Measurements from ENCODE around the gene MPRIP. TPM values are rescaled to one million over a fixed set of nuclear protein-coding genes. Genes with fewer than 3 reads are reported as not detected.
"Not testable (repeated sequence)": the region's sequence is repeated elsewhere in the genome, so short reads cannot be mapped to it uniquely, and the experiment has no call there.

Gene MPRIP
- total RNA-seq, 1 donor from 2014 or later: 224 TPM

DNA sequence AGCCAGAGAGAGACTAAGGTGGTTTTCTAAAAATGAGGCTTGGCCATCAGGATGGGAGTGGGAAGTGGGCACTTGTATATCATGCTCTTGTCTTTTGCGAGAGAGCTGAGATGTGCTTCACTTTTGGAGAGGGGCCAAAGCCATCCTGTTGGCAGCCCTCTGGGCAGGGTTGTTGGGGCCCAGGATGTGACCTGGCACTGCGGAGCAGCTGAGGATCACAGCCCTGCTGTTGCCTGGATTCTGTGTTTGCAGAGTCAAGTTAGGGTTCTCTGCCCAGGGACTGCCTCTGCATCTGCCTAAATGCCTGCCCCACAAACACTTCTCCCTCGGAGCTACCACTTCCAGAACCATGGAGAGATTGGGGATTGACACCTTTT is 92.7 kb downstream of the MPRIP start:
- H3K36me3 Mint-ChIP-seq: peaks cover 7% of the 10 kb centered on the region
- H3K4me1 Mint-ChIP-seq: no peaks in the 10 kb centered on the region
- no peaks in the 10 kb centered on the region for H3K9me3 Mint-ChIP-seq
- no peak for DNase-seq (ENCODE audit: low spot score in 2 of 2, unreplicated experiment in 2 of 2)
- TF ChIP-seq, protein P1, sequence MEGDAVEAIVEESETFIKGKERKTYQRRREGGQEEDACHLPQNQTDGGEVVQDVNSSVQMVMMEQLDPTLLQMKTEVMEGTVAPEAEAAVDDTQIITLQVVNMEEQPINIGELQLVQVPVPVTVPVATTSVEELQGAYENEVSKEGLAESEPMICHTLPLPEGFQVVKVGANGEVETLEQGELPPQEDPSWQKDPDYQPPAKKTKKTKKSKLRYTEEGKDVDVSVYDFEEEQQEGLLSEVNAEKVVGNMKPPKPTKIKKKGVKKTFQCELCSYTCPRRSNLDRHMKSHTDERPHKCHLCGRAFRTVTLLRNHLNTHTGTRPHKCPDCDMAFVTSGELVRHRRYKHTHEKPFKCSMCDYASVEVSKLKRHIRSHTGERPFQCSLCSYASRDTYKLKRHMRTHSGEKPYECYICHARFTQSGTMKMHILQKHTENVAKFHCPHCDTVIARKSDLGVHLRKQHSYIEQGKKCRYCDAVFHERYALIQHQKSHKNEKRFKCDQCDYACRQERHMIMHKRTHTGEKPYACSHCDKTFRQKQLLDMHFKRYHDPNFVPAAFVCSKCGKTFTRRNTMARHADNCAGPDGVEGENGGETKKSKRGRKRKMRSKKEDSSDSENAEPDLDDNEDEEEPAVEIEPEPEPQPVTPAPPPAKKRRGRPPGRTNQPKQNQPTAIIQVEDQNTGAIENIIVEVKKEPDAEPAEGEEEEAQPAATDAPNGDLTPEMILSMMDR (IDR thresholded peaks at IDR 0.05; ENCODE audit: unreplicated experiment): no peak
- H3K27me3 Mint-ChIP-seq (ENCODE audit: low read depth): no peaks in the 10 kb centered on the region
- no peak overlapping the region for H3K4me3 Mint-ChIP-seq
- H3K27ac Mint-ChIP-seq: no peak overlapping the region

DNA sequence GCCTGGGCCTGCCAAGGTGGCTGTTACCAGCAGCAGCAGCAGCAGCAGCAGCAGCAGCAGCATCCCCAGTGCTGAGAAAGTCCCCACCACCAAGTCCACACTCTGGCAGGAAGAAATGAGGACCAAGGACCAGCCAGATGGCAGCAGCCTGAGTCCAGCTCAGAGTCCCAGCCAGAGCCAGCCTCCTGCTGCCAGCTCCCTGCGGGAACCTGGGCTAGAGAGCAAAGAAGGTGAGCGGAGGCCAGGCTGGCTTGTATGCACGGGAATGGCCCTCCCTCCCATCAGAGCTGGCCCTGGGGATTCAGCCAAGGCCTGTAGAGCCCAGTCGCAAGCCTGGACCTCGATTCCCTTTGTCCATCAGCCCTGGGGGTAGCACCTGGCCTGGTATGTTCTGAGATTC is 94.0 kb downstream of the MPRIP start:
- H3K4me3 Mint-ChIP-seq; H3K27me3 Mint-ChIP-seq (ENCODE audit: low read depth): not testable (repeated sequence)

DNA sequence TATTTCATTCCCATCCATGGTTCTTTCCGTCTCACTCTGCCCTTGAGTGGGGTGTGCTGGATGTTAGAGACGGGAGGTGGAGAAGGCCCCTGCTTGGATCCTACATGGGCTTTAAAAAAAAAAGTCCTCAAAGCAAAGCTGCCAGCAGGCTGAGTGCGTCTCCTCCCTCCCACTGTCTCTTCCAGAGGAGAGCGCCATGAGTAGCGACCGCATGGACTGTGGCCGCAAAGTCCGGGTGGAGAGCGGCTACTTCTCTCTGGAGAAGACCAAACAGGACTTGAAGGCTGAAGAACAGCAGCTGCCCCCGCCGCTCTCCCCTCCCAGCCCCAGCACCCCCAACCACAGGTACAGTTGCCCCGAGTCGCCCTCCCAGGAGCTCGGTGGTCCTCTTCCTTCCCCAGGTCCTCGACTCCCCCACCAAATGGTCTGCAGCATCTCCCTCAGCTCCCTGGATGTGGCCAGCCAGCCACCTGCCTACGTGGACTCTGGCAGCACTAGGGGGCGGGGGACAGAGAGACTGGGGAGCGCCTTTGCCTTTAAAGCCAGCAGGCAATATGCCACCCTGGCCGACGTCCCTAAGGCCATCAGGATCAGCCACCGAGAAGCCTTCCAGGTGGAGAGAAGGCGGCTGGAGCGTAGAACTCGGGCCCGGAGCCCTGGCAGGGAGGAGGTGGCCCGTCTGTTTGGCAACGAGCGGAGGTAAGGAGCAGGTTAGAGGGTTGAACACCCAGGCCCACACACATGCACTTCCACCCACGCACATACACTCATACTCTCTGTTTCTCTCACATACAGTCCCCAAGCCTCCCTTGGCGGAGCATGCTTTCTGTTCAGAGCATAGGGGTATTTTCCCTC is 95.7 kb downstream of the MPRIP start:
- no peaks in the 10 kb centered on the region for H3K9me3 Mint-ChIP-seq
- no peak for DNase-seq (ENCODE audit: low spot score in 2 of 2, unreplicated experiment in 2 of 2)
- peaks cover 14% of the 10 kb centered on the region for H3K36me3 Mint-ChIP-seq
- H3K4me1 Mint-ChIP-seq: no peaks in the 10 kb centered on the region
- H3K27me3 Mint-ChIP-seq (ENCODE audit: low read depth): no peaks in the 10 kb centered on the region
- H3K4me3 Mint-ChIP-seq: no peak overlapping the region
- no peak overlapping the region for H3K27ac Mint-ChIP-seq
- TF ChIP-seq, protein P1 (IDR thresholded peaks at IDR 0.05; ENCODE audit: unreplicated experiment): no peak

More for the DNA sequence above, 94.0 kb downstream of the MPRIP start:
- not testable (repeated sequence) for H3K36me3 Mint-ChIP-seq; DNase-seq (ENCODE audit: low spot score in 2 of 2, unreplicated experiment in 2 of 2); H3K27ac Mint-ChIP-seq; H3K9me3 Mint-ChIP-seq; H3K4me1 Mint-ChIP-seq

DNA sequence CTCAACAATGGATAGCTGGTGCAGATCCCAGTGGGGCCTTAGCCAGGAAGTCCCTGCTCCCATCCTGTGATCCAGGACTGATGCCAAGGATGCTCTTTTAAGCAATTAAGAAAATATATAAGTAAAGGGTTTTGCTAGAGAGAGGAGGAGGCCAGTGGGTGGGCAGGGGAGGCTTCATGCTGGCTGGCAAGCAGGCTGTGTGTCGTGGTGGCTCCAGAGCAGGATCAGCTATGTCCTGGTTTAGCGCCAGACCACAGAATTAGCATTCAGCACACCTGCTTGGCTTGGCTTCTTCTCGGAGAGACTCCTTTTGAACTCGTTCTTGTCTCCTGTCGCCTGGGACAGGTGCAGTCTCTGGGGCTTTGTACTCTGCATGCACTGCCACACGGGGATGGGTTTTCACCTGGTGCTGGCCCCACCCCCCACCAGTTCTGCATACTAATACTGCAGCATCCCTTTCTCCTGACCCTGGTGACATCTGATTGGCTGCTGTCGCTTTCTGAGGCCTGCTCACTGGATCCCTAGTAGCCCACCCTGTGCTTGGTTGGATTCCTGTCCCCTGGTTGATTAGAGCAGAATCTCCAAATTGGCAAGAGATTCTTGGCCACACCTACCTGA is 97.8 kb downstream of the MPRIP start:
- no peak overlapping the region for H3K4me3 Mint-ChIP-seq
- no peaks in the 10 kb centered on the region for H3K9me3 Mint-ChIP-seq
- DNase-seq (ENCODE audit: low spot score in 2 of 2, unreplicated experiment in 2 of 2): no peak
- no peaks in the 10 kb centered on the region for H3K4me1 Mint-ChIP-seq
- TF ChIP-seq, protein P1 (IDR thresholded peaks at IDR 0.05; ENCODE audit: unreplicated experiment): no peak
- no peaks in the 10 kb centered on the region for H3K27me3 Mint-ChIP-seq (ENCODE audit: low read depth)
- H3K27ac Mint-ChIP-seq: no peak overlapping the region
- H3K36me3 Mint-ChIP-seq: peaks cover 14% of the 10 kb centered on the region

DNA sequence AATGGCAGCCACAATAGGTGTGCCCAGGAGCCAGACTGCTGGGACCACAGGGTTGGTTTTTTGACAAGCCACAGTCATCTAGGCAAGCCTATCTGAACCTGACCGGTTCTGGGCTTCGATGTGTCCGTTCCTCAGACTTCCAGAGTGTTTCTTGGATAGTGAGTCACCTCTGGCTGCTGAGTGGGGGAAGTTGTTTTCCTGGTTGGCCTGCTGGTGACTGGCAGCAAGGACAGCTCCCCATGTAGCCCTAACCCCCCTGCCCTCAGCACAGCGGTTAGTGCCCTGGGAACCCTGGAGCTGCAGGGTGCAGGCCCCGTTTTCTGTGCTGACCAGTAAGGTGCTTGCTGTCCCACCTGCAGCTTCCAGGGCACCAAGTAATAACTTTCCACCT is 98.3 kb downstream of the MPRIP start:
- TF ChIP-seq, protein P1 (IDR thresholded peaks at IDR 0.05; ENCODE audit: unreplicated experiment): no peak
- no peak overlapping the region for H3K4me3 Mint-ChIP-seq
- H3K9me3 Mint-ChIP-seq: no peaks in the 10 kb centered on the region
- H3K27me3 Mint-ChIP-seq (ENCODE audit: low read depth): no peaks in the 10 kb centered on the region
- H3K27ac Mint-ChIP-seq: no peak overlapping the region
- DNase-seq (ENCODE audit: low spot score in 2 of 2, unreplicated experiment in 2 of 2): no peak
- H3K4me1 Mint-ChIP-seq: no peaks in the 10 kb centered on the region
- peaks cover 14% of the 10 kb centered on the region for H3K36me3 Mint-ChIP-seq

DNA sequence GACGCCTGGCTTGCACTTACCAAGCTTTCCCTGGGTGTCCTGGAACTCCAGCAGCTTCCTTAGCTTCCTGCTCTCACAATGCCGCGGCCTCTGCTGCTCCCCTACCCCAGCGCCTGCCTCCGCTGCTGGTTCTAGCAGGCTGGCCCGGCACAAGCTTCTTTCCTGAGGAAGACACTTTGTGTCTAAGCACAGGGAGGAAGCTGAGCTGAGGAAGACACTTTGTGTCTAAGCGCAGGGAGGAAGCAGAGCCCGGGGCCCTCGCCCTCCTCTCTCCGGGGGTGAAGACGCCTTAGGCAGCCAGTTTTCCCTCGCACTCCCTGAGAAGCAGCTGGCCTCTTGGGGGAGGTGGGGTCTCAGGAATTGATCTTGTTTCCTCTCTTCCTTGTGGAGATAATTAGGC is 99.0 kb downstream of the MPRIP start:
- Mint-ChIP-seq H3K4me3 (no peak overlapping the region), H3K9me3 (no peaks in the 10 kb centered on the region), H3K36me3 (peaks cover 14% of the 10 kb centered on the region)

More for the DNA sequence above, 99.0 kb downstream of the MPRIP start:
- H3K27ac Mint-ChIP-seq: no peak overlapping the region
- H3K4me1 Mint-ChIP-seq: no peaks in the 10 kb centered on the region
- DNase-seq (ENCODE audit: low spot score in 2 of 2, unreplicated experiment in 2 of 2): no peak
- TF ChIP-seq, protein P1 (IDR thresholded peaks at IDR 0.05; ENCODE audit: unreplicated experiment): no peak
- no peaks in the 10 kb centered on the region for H3K27me3 Mint-ChIP-seq (ENCODE audit: low read depth)

Data from mesothelial cell of epicardium (in vitro differentiated cells).